Measurements from ENCODE around the gene ERGIC1. TPM values are rescaled to one million over a fixed set of nuclear protein-coding genes. Genes with fewer than 3 reads are reported as not detected.

ERGIC1 gene
- total and polyA plus RNA-seq, 2 of the 8 experiments (the other 6 are each of a cell fraction or from before 2014, with no cell fraction given), result 95.3 to 106 TPM

- H3K56ac ChIP-seq (replicated peaks; ENCODE audit: insufficient read length, low read depth, low read length), result no peak overlapping the region
- no peak overlapping the region for H2BK12ac ChIP-seq (ENCODE audit: low read depth, low read length)
- FAIRE-seq (no peak), DNase-seq (ENCODE audit: low read depth in 1 of 2, low spot score in 2 of 2) (no peak)
- CTCF ChIA-PET (ENCODE audit: partially characterized antibody), result interaction anchor here (1.0 to 12.2 kb wide), 3 partner anchors 10 to 216 kb away, joined by 3 to 206 read pairs (median 34); no protein-coding TSS in a partner anchor
- no peaks in the 10 kb centered on the region for H3K27me3 ChIP-seq (replicated peaks in 1 of 4; ENCODE audit: control insufficient read depth in 3 of 4, extremely low read depth in 1 of 4, insufficient read depth in 3 of 4, low read length in 3 of 4)
- POLR2A ChIA-PET (ENCODE audit: partially characterized antibody), result no interaction called here
- H3K9me3 ChIP-seq (ENCODE audit: insufficient read depth in 2 of 2, low read depth in 1 of 2, low read length in 1 of 2), result no peaks in the 10 kb centered on the region
- no peaks in the 10 kb centered on the region for H3K23me2 ChIP-seq (ENCODE audit: low read depth, low read length)
- H4K20me1 ChIP-seq (replicated peaks in 1 of 2; ENCODE audit: control insufficient read depth in 1 of 2, insufficient read depth in 2 of 2, low read length in 2 of 2), result peaks cover 2 to 7% of the 10 kb centered on the region in 2 experiments
- H3K79me1 ChIP-seq (ENCODE audit: low read depth, low read length), result no peaks in the 10 kb centered on the region
- no peak overlapping the region for H3K4me2 ChIP-seq (ENCODE audit: insufficient read depth in 1 of 2, low read depth in 2 of 2, low read length in 2 of 2)
- no peak overlapping the region for H2BK120ac ChIP-seq (replicated peaks; ENCODE audit: low read depth, low read length)
- H4K91ac ChIP-seq (replicated peaks; ENCODE audit: insufficient read length, low read length), result no peak overlapping the region
- H3K36me3 ChIP-seq (ENCODE audit: control insufficient read depth in 2 of 4, insufficient read depth in 4 of 4, low read length in 3 of 4), result peaks cover 3 to 18% (median 9%) of the 10 kb centered on the region in 4 experiments; a peak in 5 of 8 replicates
- H3K9ac ChIP-seq (replicated peaks in 1 of 4; ENCODE audit: extremely low read depth in 1 of 4, low read depth in 3 of 4, low read length in 3 of 4), result no peak overlapping the region
- no peak overlapping the region for H4K8ac ChIP-seq (ENCODE audit: extremely low read depth, insufficient read depth, low read length)
- H2BK15ac ChIP-seq (ENCODE audit: low read length), result no peak overlapping the region
- H3K18ac ChIP-seq (ENCODE audit: extremely low read depth, low read length), result no peak overlapping the region
- H4K5ac ChIP-seq (ENCODE audit: insufficient read length, low read depth, low read length), result no peak overlapping the region
- H3K4me3 ChIP-seq (ENCODE audit: extremely low read depth in 1 of 4, insufficient read depth in 2 of 4, low read depth in 3 of 4, low read length in 4 of 4), result no peak overlapping the region
- no peak overlapping the region for H2AK5ac ChIP-seq (ENCODE audit: low read depth, low read length)
- H2BK20ac ChIP-seq (ENCODE audit: low read length), result no peak overlapping the region
- no peak overlapping the region for H3K4ac ChIP-seq (replicated peaks; ENCODE audit: insufficient read length, low read depth, low read length)
- 87% methylated on average over 9 of the region's 9 CpGs; no CpG with 5 or more reads in 1 of the 2 experiments for WGBS, 2 experiments (ENCODE audit: extremely low coverage in 1 of 2, insufficient coverage in 1 of 2, insufficient read length in 1 of 2, insufficient replicate concordance in 2 of 2, low coverage in 1 of 2, low lambda C conversion rate in 2 of 2, missing lambda C conversion rate in 1 of 2)
- H3K79me2 ChIP-seq (ENCODE audit: control insufficient read depth in 1 of 2, insufficient read depth in 2 of 2, low read length in 2 of 2), result no peaks in the 10 kb centered on the region
- H3K23ac ChIP-seq (ENCODE audit: insufficient read length), result no peak overlapping the region
- no peak overlapping the region for H2BK5ac ChIP-seq (ENCODE audit: low read depth, low read length)
- no peak overlapping the region for H3K27ac ChIP-seq (ENCODE audit: low read depth, low read length)
- no peak for TF ChIP-seq ASH2L (IDR thresholded peaks at IDR 0.05; ENCODE audit: low read length)
- no peak for TF ChIP-seq TAF1 (IDR thresholded peaks at IDR 0.05; ENCODE audit: low read depth, low read length)
- TF ChIP-seq HDAC6 (IDR thresholded peaks at IDR 0.05; ENCODE audit: low read depth, low read length), result no peak
- no peak for TF ChIP-seq YY1 (IDR thresholded peaks at IDR 0.05; ENCODE audit: low read depth, low read length)
- TF ChIP-seq, protein P1, sequence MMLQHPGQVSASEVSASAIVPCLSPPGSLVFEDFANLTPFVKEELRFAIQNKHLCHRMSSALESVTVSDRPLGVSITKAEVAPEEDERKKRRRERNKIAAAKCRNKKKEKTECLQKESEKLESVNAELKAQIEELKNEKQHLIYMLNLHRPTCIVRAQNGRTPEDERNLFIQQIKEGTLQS (IDR thresholded peaks at IDR 0.05; ENCODE audit: insufficient read depth, low read depth, low read length), result no peak
- TF ChIP-seq RBBP5 (IDR thresholded peaks at IDR 0.05; ENCODE audit: borderline replicate concordance, low read depth, low read length), result no peak
- no peak for TF ChIP-seq SP2 (IDR thresholded peaks at IDR 0.05; ENCODE audit: low read length)
- no peak overlapping the region for H3K14ac ChIP-seq (ENCODE audit: insufficient read length)
- no peak overlapping the region for H2AFZ ChIP-seq (ENCODE audit: low read length)
- H3K4me1 ChIP-seq (replicated peaks in 1 of 4; ENCODE audit: control insufficient read depth in 3 of 4, insufficient read depth in 4 of 4, low read length in 3 of 4), result no peaks in the 10 kb centered on the region; a peak in 1 of 7 replicates
These were observed 91.4 kb downstream of the ERGIC1 start for GRCh38 chr5:172925336-172925948.
